Mucosa of rectum (tissue), 2 donors: ENCODE results near the gene RPP40.

ENCODE experiments used
- H3K27ac ChIP-seq, 2 donors: one replicate each; pipeline ENCODE4 v1.7.0; 2013; ENCODE audit warnings: inconsistent platforms in 2 of 2, low read depth in 2 of 2, low read length in 2 of 2
- H3K27me3 ChIP-seq, 2 donors: one replicate each; pipeline ENCODE4 v1.7.0; 2013; ENCODE audit warnings: low read length in 2 of 2; ENCODE audit not compliant: control insufficient read depth in 2 of 2, insufficient read depth in 2 of 2
- H3K36me3 ChIP-seq, 2 donors: one replicate each; pipeline ENCODE4 v1.7.0; 2013; ENCODE audit warnings: low read length in 2 of 2; ENCODE audit not compliant: control insufficient read depth in 2 of 2, insufficient read depth in 2 of 2
- H3K4me1 ChIP-seq, 2 donors: one replicate each; pipeline ENCODE4 v1.7.0; 2013; ENCODE audit warnings: low read length in 2 of 2, mild to moderate bottlenecking in 1 of 2; ENCODE audit not compliant: control insufficient read depth in 2 of 2, insufficient read depth in 2 of 2
- H3K4me3 ChIP-seq, 2 donors: one replicate each; pipeline ENCODE4 v1.7.0; 2013; ENCODE audit warnings: low read length in 2 of 2
- H3K9ac ChIP-seq, 2 donors: one replicate each; pipeline ENCODE4 v1.7.0; 2013; ENCODE audit warnings: low read length in 2 of 2, low read depth in 1 of 2, mild to moderate bottlenecking in 1 of 2
- H3K9me3 ChIP-seq, 2 donors: one replicate each; pipeline ENCODE4 v1.7.0; 2013; ENCODE audit warnings: low read length in 2 of 2; ENCODE audit not compliant: control insufficient read depth in 2 of 2
- donor health status: healthy.
- donor health status: Normal muscosa, but diverticular disease.

Gene RPP40

GRCh38 chr6:5003604-5004372 is at the start of gene RPP40:
Gene RPP40, minus strand, starts transcription at chr6:5004037. Its CDS starts 35 bp downstream, at chr6:5004002.
- H3K9ac ChIP-seq = peak within 1 kb of the TSS; percentile 75 to 86
- H3K4me3 ChIP-seq = peak within 1 kb of the TSS; percentile 91 to 98
- peak within 1 kb of the TSS; percentile 81 to 82 for H3K27ac ChIP-seq
- H3K9me3 ChIP-seq = no peaks in the 10 kb centered on the region
- H3K4me1 ChIP-seq = peaks cover 5% of the 10 kb centered on the region in 2 donors
- H3K27me3 ChIP-seq = no peaks in the 10 kb centered on the region
- H3K36me3 ChIP-seq = peaks cover 4 to 7% of the 10 kb centered on the region in 2 donors

DNA sequence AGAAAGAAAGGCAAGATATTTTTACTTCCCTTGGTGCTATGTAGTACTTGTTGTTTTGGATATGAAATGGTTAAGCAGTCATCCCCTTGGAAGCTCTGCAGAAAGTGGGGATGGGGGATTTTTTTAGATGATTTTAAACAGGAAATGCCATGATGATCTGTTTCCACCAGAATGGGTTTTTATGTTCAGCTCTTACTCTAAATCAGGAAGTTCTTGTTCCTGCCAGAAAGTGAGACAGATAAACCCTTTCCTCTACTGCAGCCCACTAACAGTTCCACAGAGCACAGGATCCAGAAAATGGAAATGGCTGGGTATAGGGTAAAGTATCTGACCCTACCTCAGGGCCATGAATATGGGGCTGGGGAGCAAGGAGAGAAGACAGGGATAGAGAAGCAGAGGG is 49.2 kb upstream of the RPP40 start:
- H3K4me1 ChIP-seq = no peaks in the 10 kb centered on the region
- H3K27me3 ChIP-seq = no peaks in the 10 kb centered on the region
- peaks cover 0 to 6% of the 10 kb centered on the region in 2 donors for H3K9me3 ChIP-seq
- H3K36me3 ChIP-seq = no peaks in the 10 kb centered on the region
- H3K27ac ChIP-seq = no peak overlapping the region
- no peak overlapping the region for H3K4me3 ChIP-seq
- no peak overlapping the region for H3K9ac ChIP-seq

GRCh38 chr6:5051394-5051793 is 47.6 kb upstream of the RPP40 start:
- H3K9me3 ChIP-seq = peaks cover 0 to 6% of the 10 kb centered on the region in 2 donors
- H3K9ac ChIP-seq = no peak overlapping the region
- no peak overlapping the region for H3K27ac ChIP-seq
- H3K36me3 ChIP-seq = no peaks in the 10 kb centered on the region
- no peaks in the 10 kb centered on the region for H3K27me3 ChIP-seq
- no peak overlapping the region for H3K4me3 ChIP-seq
- H3K4me1 ChIP-seq = no peaks in the 10 kb centered on the region

DNA sequence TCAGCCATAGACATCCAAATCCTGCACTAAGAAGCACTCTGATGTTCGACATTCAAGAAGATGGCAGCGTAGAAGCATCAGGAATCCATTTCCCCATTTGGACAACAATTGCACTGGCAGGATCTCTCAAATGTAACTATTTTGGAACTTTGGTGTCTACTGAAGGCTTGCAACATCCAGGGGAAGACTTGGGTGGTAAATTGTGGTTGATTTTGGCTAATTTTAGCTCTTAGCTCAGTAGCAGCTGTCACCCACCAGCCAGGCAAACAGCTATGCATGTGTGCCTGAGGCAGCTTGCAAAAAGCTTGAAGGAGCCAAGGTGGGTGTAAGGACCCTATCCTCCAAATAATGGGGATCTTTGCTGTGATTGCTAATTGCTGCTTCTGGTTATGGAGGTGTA is 46.2 kb upstream of the RPP40 start:
- Histone ChIP-seq H3K27me3 (no peaks in the 10 kb centered on the region), H3K27ac (no peak overlapping the region), H3K4me3 (no peak overlapping the region), H3K4me1 (no peaks in the 10 kb centered on the region), H3K9ac (no peak overlapping the region), H3K36me3 (no peaks in the 10 kb centered on the region), H3K9me3 (peaks cover 0 to 6% of the 10 kb centered on the region in 2 donors)

- H3K9ac ChIP-seq = no peak overlapping the region
- H3K36me3 ChIP-seq = no peaks in the 10 kb centered on the region
Observed at GRCh38 chr6:5046430-5046829, 42.6 kb upstream of the RPP40 start.

DNA sequence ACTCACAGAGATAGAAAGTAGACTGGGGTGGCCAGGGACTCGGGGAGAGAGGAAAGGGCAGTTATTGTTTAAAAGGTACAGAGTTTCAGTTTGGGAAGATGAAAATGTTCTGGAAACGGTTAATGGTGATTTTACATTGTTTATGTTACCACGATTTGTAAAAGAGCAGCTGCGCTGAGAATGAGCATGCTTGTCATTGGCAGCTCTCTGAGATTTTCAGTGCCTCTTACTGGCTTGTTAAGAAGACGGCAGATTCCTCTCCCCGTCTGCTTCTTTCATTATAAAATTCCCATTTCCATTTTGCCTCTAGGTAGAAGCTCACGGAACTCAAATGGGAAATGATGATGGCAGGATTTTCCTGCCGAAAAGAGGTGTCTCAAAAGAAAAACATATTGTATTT is 41.6 kb upstream of the RPP40 start:
- H3K36me3 ChIP-seq = no peaks in the 10 kb centered on the region
- H3K9me3 ChIP-seq = no peaks in the 10 kb centered on the region
- no peak overlapping the region for H3K27ac ChIP-seq
- H3K4me3 ChIP-seq = no peak overlapping the region
- H3K4me1 ChIP-seq = no peaks in the 10 kb centered on the region
- no peak overlapping the region for H3K9ac ChIP-seq
- H3K27me3 ChIP-seq = no peaks in the 10 kb centered on the region

More at GRCh38 chr6:5046430-5046829, 42.6 kb upstream of the RPP40 start:
- no peak overlapping the region for H3K4me3 ChIP-seq
- no peaks in the 10 kb centered on the region for H3K4me1 ChIP-seq
- H3K9me3 ChIP-seq = peaks cover 0 to 6% of the 10 kb centered on the region in 2 donors
- no peak overlapping the region for H3K27ac ChIP-seq
- H3K27me3 ChIP-seq = no peaks in the 10 kb centered on the region

DNA sequence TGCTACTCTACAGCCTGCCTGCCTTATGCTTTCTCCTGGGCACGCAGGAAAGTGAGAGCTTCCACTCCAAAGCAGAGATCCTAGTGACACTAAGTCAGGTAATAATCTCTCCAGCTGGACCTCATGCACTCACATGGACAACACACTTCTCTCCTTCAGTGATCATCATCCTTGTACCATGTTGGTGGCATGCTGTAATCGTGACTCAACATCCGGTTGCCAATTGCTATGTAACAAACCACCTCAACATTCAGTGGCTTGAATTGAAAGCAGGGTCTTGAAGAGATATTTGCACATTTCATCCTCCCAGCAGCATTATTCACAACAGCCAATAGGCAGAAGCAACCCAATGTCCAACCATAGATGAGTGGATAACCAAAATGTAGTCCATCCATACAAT is 41.0 kb upstream of the RPP40 start:
- Histone ChIP-seq H3K9me3 (no peaks in the 10 kb centered on the region), H3K4me1 (no peaks in the 10 kb centered on the region), H3K9ac (no peak overlapping the region), H3K36me3 (no peaks in the 10 kb centered on the region), H3K27ac (no peak overlapping the region), H3K4me3 (no peak overlapping the region), H3K27me3 (no peaks in the 10 kb centered on the region)

DNA sequence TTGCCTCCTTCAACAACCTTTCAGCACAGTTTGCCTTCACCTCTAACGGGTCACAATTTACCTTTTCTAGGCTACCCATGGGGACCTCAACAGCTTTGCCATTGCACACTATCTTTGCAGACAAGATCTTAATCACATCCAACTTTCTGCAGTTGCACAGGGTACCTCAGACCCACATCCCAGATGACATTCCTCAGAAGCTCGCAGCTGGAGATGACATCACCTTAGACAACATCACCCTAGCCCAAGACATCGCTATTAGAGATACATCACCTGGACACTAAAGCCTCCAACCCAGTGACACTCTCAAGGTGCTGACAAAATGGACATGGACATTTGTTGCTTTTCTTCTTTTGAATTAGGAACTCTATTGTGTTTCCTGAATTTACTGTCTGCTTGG is 38.6 kb upstream of the RPP40 start:
- Histone ChIP-seq H3K9me3 (no peaks in the 10 kb centered on the region), H3K4me3 (no peak overlapping the region), H3K36me3 (no peaks in the 10 kb centered on the region), H3K27ac (no peak overlapping the region), H3K27me3 (no peaks in the 10 kb centered on the region), H3K4me1 (no peaks in the 10 kb centered on the region), H3K9ac (no peak overlapping the region)

DNA sequence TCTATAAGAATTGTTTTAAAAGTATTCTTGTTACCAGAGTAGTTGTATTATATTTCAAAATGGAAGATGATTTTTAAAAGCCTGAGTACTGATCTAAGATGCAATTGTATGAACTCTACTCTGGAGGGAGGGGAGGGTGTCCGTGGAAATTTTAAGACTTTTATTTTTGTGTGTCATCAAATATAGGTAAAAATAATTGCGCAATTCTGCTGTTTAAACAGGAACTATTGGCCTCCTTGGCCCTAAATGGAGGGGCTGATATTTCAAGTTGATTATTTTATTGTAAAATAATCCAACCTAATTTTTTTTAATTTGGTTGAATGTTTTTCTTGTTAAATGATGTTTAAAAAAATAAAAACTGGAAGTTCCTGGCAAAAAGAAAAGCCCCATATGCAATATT is 38.1 kb upstream of the RPP40 start:
- Histone ChIP-seq H3K9me3 (no peaks in the 10 kb centered on the region), H3K36me3 (no peaks in the 10 kb centered on the region), H3K9ac (no peak overlapping the region), H3K4me3 (no peak overlapping the region), H3K4me1 (no peaks in the 10 kb centered on the region), H3K27ac (no peak overlapping the region), H3K27me3 (no peaks in the 10 kb centered on the region)

- H3K27me3 ChIP-seq = no peaks in the 10 kb centered on the region
- H3K27ac ChIP-seq = no peak overlapping the region
- H3K9me3 ChIP-seq = no peaks in the 10 kb centered on the region
- H3K36me3 ChIP-seq = no peaks in the 10 kb centered on the region
- no peaks in the 10 kb centered on the region for H3K4me1 ChIP-seq
- H3K9ac ChIP-seq = no peak overlapping the region
- no peak overlapping the region for H3K4me3 ChIP-seq
Observed at GRCh38 chr6:5036269-5036668, 32.4 kb upstream of the RPP40 start.
